ENCODE data around the gene PTTG1IP. TPM values are rescaled to one million over a fixed set of nuclear protein-coding genes. Genes with fewer than 3 reads are reported as not detected.
A peak's percentile ranks its signal among the peaks of the same experiment; 100 is the strongest.

The PTTG1IP gene
- total RNA-seq, 1 donor: 71.9 TPM

DNA sequence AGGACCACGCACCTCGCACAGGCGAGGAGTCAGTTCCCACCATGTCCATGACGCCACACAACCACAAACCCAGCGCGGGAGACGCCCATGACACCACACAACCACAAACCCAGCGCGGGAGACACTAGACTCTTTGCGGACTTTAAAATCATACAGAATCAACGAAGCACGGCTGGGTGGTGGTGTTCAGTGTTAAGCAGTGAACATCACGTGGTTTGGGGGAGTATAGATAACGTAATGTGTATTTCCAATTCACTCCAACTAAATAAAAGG, 19.2 kb downstream of the PTTG1IP start:
- no peaks in the 10 kb centered on the region for H3K27me3 ChIP-seq (ENCODE audit: insufficient read depth, low read length)
- no peaks in the 10 kb centered on the region for H3K9me3 ChIP-seq (ENCODE audit: low read depth, low read length)
- no peak overlapping the region for H3K4me3 ChIP-seq (ENCODE audit: low read length)
- H3K4me1 ChIP-seq (ENCODE audit: insufficient read depth, low read length): peaks cover 27% of the 10 kb centered on the region

DNA sequence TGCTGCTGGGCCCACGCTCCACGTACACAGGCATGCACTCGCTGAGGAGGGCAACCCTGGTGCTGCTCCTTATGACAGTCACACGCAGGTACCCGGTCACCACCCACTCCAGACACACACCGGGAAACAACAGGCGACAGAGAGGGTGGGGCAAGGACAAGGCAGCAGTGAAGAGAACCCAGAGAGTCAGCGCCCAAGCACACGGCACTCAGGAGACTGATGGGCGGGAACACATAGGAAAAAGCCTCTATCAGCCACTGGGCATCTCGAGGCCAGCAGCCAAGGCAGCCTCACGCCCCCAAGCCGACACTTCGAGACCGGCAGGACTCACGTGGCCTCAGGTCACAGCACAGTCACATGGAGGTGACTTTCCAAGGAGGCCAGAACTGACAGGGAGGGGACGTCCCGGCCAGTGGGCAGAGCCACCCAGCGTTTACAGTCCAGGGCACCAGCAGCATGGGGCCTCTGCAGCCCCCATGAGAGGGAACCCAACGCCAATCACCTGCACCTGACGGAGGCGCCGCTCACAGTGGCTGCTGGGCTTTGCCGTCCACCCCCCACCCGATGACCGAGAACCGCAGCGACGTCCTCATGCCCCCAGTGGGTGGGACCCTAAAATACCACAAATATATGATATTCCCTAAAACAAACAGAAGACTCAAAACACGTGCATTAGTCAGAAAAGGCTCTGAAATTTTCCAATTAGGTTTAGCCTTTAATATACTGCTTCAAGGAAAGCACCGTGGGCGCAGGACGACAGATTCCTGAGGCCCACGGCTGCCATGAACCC, 19.7 kb downstream of the PTTG1IP start:
- H3K27me3 ChIP-seq (ENCODE audit: insufficient read depth, low read length): no peaks in the 10 kb centered on the region
- H3K4me3 ChIP-seq (ENCODE audit: low read length): no peak overlapping the region
- H3K9me3 ChIP-seq (ENCODE audit: low read depth, low read length): no peaks in the 10 kb centered on the region
- peaks cover 29% of the 10 kb centered on the region for H3K4me1 ChIP-seq (ENCODE audit: insufficient read depth, low read length)

DNA sequence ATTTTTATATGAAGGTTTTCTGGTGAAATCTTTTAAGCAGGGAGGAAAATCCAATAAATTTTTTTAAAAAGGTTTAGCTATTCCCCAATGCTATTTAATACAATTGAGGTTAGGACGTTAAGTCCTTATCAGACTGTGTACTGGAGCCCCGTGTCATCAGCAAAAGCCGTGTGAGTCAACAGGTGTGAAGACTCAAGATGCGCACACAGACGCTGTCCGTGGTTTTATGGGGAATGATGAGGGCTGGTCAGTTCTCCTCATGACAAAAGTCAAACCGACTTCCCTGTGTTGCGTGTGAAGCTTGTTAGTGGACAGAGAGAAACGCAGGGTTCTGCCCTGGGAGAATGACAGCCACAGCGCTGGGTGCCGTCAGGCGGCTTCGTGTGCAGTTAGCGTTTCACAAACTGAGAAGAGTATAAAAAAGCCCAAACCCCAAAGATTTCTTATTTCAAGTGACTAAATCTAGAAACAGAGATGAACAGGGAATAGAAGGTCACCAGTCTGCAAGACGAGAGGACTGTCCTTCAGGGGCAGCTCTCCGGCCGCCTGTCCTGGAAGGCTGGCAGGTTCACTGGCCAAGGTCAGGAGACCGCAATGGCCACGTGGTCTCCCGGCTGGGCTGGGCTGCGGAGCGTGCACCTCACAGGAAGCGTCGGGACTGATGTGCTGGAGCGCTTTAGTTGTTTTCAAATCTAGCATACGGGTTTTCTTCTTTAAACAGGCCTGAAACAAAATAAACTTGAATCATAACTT, 22.4 kb downstream of the PTTG1IP start:
- H3K9me3 ChIP-seq (ENCODE audit: low read depth, low read length): no peaks in the 10 kb centered on the region
- H3K27me3 ChIP-seq (ENCODE audit: insufficient read depth, low read length): no peaks in the 10 kb centered on the region
- no peak overlapping the region for H3K4me3 ChIP-seq (ENCODE audit: low read length)
- H3K4me1 ChIP-seq (ENCODE audit: insufficient read depth, low read length): peaks cover 41% of the 10 kb centered on the region

DNA sequence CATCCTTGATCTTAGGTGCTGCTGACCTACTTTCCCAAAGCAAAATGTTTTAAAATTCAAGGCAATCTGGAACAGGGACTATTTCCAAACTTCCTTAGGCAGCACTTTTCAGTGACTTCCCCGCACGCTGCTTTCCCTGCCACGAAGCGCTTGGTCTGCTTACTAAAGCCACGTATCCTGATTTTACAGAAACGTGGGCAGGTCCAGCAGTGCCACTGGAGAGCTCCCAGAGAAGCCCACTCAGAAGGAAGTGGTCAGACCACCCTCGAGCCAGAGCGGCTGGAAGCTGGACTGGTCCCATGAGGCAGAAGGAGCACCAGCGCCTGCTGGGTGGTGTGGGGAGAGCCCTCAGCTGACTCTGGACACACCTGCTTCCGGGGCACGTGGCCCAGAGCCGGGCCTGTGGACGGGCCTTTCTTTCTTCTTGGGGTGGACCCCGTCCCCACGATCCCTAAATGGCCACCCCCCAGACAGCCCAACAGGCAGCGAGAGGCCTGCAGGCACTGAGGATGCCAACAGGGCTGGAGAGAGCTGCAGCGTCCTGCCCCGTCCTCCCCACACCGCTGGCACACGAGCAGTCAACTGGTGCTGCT, 23.2 kb downstream of the PTTG1IP start:
- Histone ChIP-seq H3K9me3 (ENCODE audit: low read depth, low read length) (no peaks in the 10 kb centered on the region), H3K4me1 (ENCODE audit: insufficient read depth, low read length) (peaks cover 49% of the 10 kb centered on the region), H3K27me3 (ENCODE audit: insufficient read depth, low read length) (no peaks in the 10 kb centered on the region), H3K4me3 (ENCODE audit: low read length) (no peak overlapping the region)

DNA sequence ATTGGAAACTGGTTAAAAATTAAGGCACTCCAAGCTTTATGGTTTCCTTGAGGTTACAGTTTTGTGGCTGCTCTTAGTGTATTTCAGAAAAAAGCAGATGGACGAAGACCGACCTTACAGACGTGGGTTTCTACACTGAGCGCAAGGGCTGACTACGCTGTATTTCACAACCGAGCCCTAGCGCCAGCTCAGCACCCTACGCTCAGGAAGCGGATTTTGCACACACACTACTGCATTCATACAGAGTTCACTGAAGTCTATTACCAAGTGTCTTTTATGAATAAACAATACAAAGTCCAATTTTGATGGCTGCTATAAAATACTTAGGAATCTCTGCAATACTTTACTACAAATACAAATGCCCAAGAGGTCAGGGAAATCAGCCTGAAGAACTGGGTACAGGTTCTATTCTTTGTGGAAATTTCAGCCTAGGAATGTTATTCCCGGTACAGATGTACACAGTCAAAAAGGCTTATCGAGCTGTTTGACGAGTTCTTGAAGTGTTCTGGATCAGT, 23.8 kb downstream of the PTTG1IP start:
- H3K9me3 ChIP-seq (ENCODE audit: low read depth, low read length): no peaks in the 10 kb centered on the region
- no peaks in the 10 kb centered on the region for H3K27me3 ChIP-seq (ENCODE audit: insufficient read depth, low read length)
- no peak overlapping the region for H3K4me3 ChIP-seq (ENCODE audit: low read length)
- peaks cover 47% of the 10 kb centered on the region for H3K4me1 ChIP-seq (ENCODE audit: insufficient read depth, low read length)

- Histone ChIP-seq H3K27me3 (ENCODE audit: insufficient read depth, low read length) (no peaks in the 10 kb centered on the region), H3K4me1 (ENCODE audit: insufficient read depth, low read length) (peaks cover 40% of the 10 kb centered on the region), H3K9me3 (ENCODE audit: low read depth, low read length) (no peaks in the 10 kb centered on the region), H3K4me3 (ENCODE audit: low read length) (no peak overlapping the region)
Measured at GRCh38 chr21:44848821-44849521, 24.5 kb downstream of the PTTG1IP start.

DNA sequence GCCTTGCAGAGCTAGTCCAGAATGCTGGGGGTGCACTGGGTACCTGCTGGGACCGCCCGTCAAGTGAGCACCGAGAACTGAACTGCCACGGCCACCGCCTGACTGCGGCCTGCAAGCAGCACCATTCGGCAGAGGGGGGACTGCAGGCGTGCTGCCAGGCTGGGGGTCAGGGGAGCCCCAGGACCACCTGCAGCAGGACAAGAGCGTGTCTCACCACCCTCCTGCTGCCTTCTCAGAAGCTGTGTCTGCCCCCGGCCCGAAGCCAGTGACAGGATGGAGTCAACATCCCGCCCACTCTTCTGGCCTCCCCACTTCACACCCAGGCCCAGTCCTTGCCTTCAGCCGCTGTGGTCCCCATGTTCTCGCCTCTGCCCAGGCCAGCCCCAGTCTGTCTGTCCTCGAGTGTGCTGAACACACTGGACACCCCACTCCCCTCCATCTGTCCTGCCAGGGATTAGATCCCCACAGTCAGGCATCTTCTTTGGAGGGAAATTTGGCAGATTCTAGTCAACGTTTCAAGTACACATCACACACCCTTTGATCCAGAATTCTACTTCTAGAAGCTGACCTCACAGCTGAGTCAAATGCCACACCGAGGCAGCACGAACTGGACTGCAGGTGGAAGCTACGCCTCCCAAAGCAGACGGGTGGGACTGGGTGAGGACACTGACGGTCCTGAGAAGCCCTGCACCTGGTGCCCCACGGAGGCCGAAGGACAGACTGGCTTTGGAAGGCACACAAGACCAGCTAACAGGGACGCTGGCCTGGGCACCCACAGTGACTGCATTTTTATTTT, 26.0 kb downstream of the PTTG1IP start:
- no peaks in the 10 kb centered on the region for H3K27me3 ChIP-seq (ENCODE audit: insufficient read depth, low read length)
- peaks cover 37% of the 10 kb centered on the region for H3K4me1 ChIP-seq (ENCODE audit: insufficient read depth, low read length)
- no peaks in the 10 kb centered on the region for H3K9me3 ChIP-seq (ENCODE audit: low read depth, low read length)
- no peak overlapping the region for H3K4me3 ChIP-seq (ENCODE audit: low read length)

DNA sequence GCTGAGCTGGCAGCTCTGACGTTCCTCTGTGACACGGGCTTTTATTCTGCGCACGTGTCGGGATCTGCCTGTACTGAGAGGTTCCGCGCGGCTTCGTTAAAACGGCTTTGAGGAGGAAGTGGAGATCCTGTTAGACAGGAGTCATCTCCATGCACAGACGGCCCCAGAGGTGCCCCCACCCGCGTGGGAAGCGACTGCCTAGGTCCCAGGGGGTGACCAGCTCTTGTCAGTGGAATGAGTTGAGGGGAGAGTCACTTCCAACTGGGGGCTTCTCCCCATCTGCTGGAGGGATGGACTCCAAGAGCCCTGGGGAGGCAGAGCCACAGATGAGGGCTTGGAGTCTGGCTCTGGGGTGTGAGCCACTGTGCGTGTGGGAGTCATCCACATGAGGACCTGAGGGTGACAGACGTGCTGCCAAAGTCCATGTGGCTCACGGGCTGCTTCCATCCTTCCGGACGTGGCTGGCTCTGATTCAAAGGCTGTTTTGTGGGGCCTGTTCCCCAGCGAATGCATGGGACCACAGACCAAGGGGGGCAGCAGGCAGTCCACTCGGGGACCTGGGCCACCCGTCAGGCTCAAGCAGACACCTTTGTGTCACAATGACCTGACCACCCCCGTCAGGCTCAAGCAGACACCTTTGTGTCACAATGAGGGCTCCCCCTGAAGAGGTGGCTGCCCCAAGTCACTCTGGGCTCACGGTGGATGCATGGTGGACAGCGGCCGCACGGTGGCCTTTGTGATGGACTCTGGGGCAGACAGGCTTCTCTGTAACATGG, 26.8 kb downstream of the PTTG1IP start:
- H3K4me1 ChIP-seq (ENCODE audit: insufficient read depth, low read length): peaks cover 37% of the 10 kb centered on the region
- no peak overlapping the region for H3K4me3 ChIP-seq (ENCODE audit: low read length)

GRCh38 chr21:44846224-44846484, 27.3 kb downstream of the PTTG1IP start:
- peaks cover 37% of the 10 kb centered on the region for H3K4me1 ChIP-seq (ENCODE audit: insufficient read depth, low read length)
- H3K9me3 ChIP-seq (ENCODE audit: low read depth, low read length): no peaks in the 10 kb centered on the region
- H3K27me3 ChIP-seq (ENCODE audit: insufficient read depth, low read length): no peaks in the 10 kb centered on the region
- peak overlapping the region; percentile 16 for H3K4me3 ChIP-seq (ENCODE audit: low read length)

More for the DNA sequence above, 26.8 kb downstream of the PTTG1IP start:
- no peaks in the 10 kb centered on the region for H3K9me3 ChIP-seq (ENCODE audit: low read depth, low read length)
- no peaks in the 10 kb centered on the region for H3K27me3 ChIP-seq (ENCODE audit: insufficient read depth, low read length)

DNA sequence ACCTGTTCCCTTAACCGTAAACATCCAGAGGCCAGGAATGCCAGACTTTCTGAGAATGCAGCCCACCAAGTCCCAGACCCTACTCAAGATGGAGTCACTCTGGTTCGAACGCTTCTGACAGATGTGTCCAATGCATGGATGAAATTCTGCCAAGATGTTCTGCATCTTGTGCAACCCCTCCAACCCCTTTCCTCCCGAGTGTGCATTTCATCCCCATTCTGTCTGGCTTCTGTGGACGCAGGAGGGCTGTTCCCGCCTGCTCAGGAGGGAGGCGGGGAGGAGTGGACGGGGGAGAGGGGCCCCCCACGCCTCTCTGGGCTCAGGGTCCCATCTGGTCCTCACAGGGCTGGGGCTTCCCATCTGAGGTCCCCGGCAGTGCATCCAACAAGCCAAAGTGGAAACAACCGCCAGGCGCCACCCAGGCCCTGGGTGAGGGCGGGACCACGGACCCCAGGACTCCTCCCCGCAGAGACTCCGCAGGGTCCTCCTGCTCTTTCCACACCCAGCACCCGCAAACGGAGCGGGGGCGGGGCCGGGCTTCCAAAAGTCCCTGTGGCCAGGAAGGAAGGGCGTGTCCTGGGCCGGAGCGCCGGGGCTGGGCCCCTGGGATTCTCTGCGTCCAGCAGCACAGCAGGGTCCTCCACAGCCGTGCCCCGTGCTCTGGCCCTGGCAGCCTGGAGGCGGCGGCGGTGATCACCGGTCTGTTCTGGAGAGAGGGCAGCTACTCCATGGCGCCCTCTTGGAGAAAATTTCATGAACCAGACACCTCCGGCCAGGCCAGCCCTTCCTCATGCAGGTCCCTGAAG, 27.9 kb downstream of the PTTG1IP start:
- Histone ChIP-seq H3K4me3 (ENCODE audit: low read length) (peak overlapping the region; percentile 16), H3K9me3 (ENCODE audit: low read depth, low read length) (no peaks in the 10 kb centered on the region), H3K4me1 (ENCODE audit: insufficient read depth, low read length) (peaks cover 37% of the 10 kb centered on the region), H3K27me3 (ENCODE audit: insufficient read depth, low read length) (no peaks in the 10 kb centered on the region)

GRCh38 chr21:44844256-44844655, 29.2 kb downstream of the PTTG1IP start:
- no peaks in the 10 kb centered on the region for H3K27me3 ChIP-seq (ENCODE audit: insufficient read depth, low read length)
- H3K9me3 ChIP-seq (ENCODE audit: low read depth, low read length): no peaks in the 10 kb centered on the region
- peaks cover 24% of the 10 kb centered on the region for H3K4me1 ChIP-seq (ENCODE audit: insufficient read depth, low read length)
- no peak overlapping the region for H3K4me3 ChIP-seq (ENCODE audit: low read length)

- H3K27me3 ChIP-seq (ENCODE audit: insufficient read depth, low read length): no peaks in the 10 kb centered on the region
- peaks cover 23% of the 10 kb centered on the region for H3K4me1 ChIP-seq (ENCODE audit: insufficient read depth, low read length)
- H3K9me3 ChIP-seq (ENCODE audit: low read depth, low read length): no peaks in the 10 kb centered on the region
- H3K4me3 ChIP-seq (ENCODE audit: low read length): no peak overlapping the region
Measured at GRCh38 chr21:44842721-44843445, 30.6 kb downstream of the PTTG1IP start.

GRCh38 chr21:44842087-44842486, 31.4 kb downstream of the PTTG1IP start:
- H3K27me3 ChIP-seq (ENCODE audit: insufficient read depth, low read length): no peaks in the 10 kb centered on the region
- H3K4me3 ChIP-seq (ENCODE audit: low read length): no peak overlapping the region
- peaks cover 21% of the 10 kb centered on the region for H3K4me1 ChIP-seq (ENCODE audit: insufficient read depth, low read length)
- no peaks in the 10 kb centered on the region for H3K9me3 ChIP-seq (ENCODE audit: low read depth, low read length)
